Liver (tissue), 9 donors: ENCODE measurements around the gene TLX3. TPM values are rescaled to one million over a fixed set of nuclear protein-coding genes. Genes with fewer than 3 reads are reported as not detected.

ENCODE experiments used
- DNase-seq: peaks from one replicate; pipeline ENCODE4 v3.0.0-alpha.2; 2017; ENCODE audit warnings: low spot score
- H3K27ac ChIP-seq, 2 donors: one replicate each; pipeline ENCODE4 v1.7.0; 2013; ENCODE audit warnings: inconsistent platforms in 2 of 2, low read length in 2 of 2, control low read depth in 1 of 2, low read depth in 1 of 2, mild to moderate bottlenecking in 1 of 2
- H3K27me3 ChIP-seq, 4 donors: one replicate each; pipeline versions ENCODE4 v1.6.1 to v1.7.0; 2013; ENCODE audit warnings: low read length in 3 of 4, inconsistent platforms in 1 of 4, mild to moderate bottlenecking in 1 of 4, moderate library complexity in 1 of 4; ENCODE audit not compliant: control insufficient read depth in 4 of 4, insufficient read depth in 4 of 4
- H3K36me3 ChIP-seq, 4 donors: one replicate each; pipeline versions ENCODE4 v1.6.1 to v1.7.0; 2013; ENCODE audit warnings: low read length in 3 of 4, mild to moderate bottlenecking in 3 of 4, low read depth in 1 of 4, moderate library complexity in 1 of 4; ENCODE audit not compliant: control insufficient read depth in 4 of 4, insufficient read depth in 3 of 4
- H3K4me1 ChIP-seq, 4 donors: one replicate each; pipeline versions ENCODE4 v1.6.1 to v1.7.0; 2013; ENCODE audit warnings: low read length in 3 of 4, mild to moderate bottlenecking in 3 of 4, moderate library complexity in 1 of 4; ENCODE audit not compliant: control insufficient read depth in 4 of 4, insufficient read depth in 4 of 4
- H3K4me3 ChIP-seq, 3 donors: one replicate each; pipeline versions ENCODE4 v1.6.1 to v1.7.0; 2013; ENCODE audit warnings: low read length in 3 of 3, control low read depth in 1 of 3, low read depth in 1 of 3, mild to moderate bottlenecking in 1 of 3
- H3K9ac ChIP-seq, 2 donors: one replicate each; pipeline ENCODE4 v1.7.0; 2013; ENCODE audit warnings: low read length in 2 of 2, mild to moderate bottlenecking in 2 of 2, moderate library complexity in 2 of 2, control low read depth in 1 of 2, low read depth in 1 of 2
- H3K9me3 ChIP-seq, 4 donors: one replicate each; pipeline versions ENCODE4 v1.6.1 to v1.7.0; 2013; ENCODE audit warnings: low read length in 3 of 4; ENCODE audit not compliant: control insufficient read depth in 4 of 4
- EGR1 ChIP-seq, 2 donors: IDR thresholded peaks; 2 replicates each; pipeline ENCODE4 v1.6.1; 2016 to 2018; ENCODE audit warnings: antibody characterized with exemption in 2 of 2, low read depth in 2 of 2
- FOXA1 ChIP-seq: IDR thresholded peaks from 2 replicates; pipeline ENCODE4 v1.6.1; 2016; ENCODE audit warnings: antibody characterized with exemption
- FOXA2 ChIP-seq: IDR thresholded peaks from 2 replicates; pipeline ENCODE4 v1.6.1; 2016; ENCODE audit warnings: antibody characterized with exemption
- GABPA ChIP-seq, 2 donors: IDR thresholded peaks in 1 of 2; conservative IDR thresholded peaks in 1 of 2; 2 replicates each; pipeline ENCODE4 v1.6.1; 2016; ENCODE audit warnings: antibody characterized with exemption in 2 of 2, mild to moderate bottlenecking in 1 of 2, moderate library complexity in 1 of 2
- HNF4A ChIP-seq, 2 donors: conservative IDR thresholded peaks; 2 replicates each; pipeline ENCODE4 v1.6.1; 2016; ENCODE audit warnings: antibody characterized with exemption in 2 of 2, mild to moderate bottlenecking in 2 of 2
- HNF4G ChIP-seq: IDR thresholded peaks from 2 replicates; pipeline ENCODE4 v1.6.1; 2016; ENCODE audit warnings: antibody characterized with exemption
- JUND ChIP-seq, 2 donors: IDR thresholded peaks; 2 replicates each; pipeline ENCODE4 v1.6.1; 2016; ENCODE audit warnings: antibody characterized with exemption in 2 of 2
- NR2F2 ChIP-seq: IDR thresholded peaks from 2 replicates; pipeline ENCODE4 v1.6.1; 2016; ENCODE audit warnings: antibody characterized with exemption
- RAD21 ChIP-seq, 2 donors: IDR thresholded peaks; 2 replicates each; pipeline ENCODE4 v1.6.1; 2016; ENCODE audit warnings: antibody characterized with exemption in 2 of 2, mild to moderate bottlenecking in 2 of 2
- REST ChIP-seq: IDR thresholded peaks from 2 replicates; pipeline ENCODE4 v1.6.1; 2016; ENCODE audit warnings: antibody characterized with exemption, mild to moderate bottlenecking
- RXRA ChIP-seq, 2 donors: IDR thresholded peaks; 2 replicates each; pipeline ENCODE4 v1.6.1; 2017 to 2018; ENCODE audit warnings: antibody characterized with exemption in 2 of 2, mild to moderate bottlenecking in 1 of 2
- SP1 ChIP-seq: IDR thresholded peaks from 2 replicates; pipeline ENCODE4 v1.6.1; 2018; ENCODE audit warnings: antibody characterized with exemption, mild to moderate bottlenecking
- TAF1 ChIP-seq: conservative IDR thresholded peaks from 2 replicates; pipeline ENCODE4 v1.6.1; 2016; ENCODE audit warnings: antibody characterized with exemption, mild to moderate bottlenecking
- YY1 ChIP-seq: IDR thresholded peaks from 2 replicates; pipeline ENCODE4 v1.6.1; 2016; ENCODE audit warnings: antibody characterized with exemption, mild to moderate bottlenecking
- WGBS: extraction: QIAGEN DNeasy Blood & Tissue Kit; methylation state at CpG from one replicate; pipeline ENCODE4 v1.1.7; 2013; 5-methylcytosine and 5-hydroxymethylcytosine counted together
- polyA plus RNA-seq, 2 donors: library from polyadenylated mRNA; stranded (reverse) in 1 of 2; unstranded in 1 of 2; fragments of 200-250 nt in 1 of 2; fragments of >200 nt in 1 of 2; fragmentation: Nextera tagmentation in 1 of 2; extraction: Ambion mirVana in 1 of 2; gene quantifications; one replicate each; pipeline versions ENCODE4 v1.2.1 to v1.2.3, GENCODE V29; 2013 to 2015
- total RNA-seq, 2 donors: library from RNA; depleted of rRNA; stranded (reverse); fragments of >200 nt; gene quantifications; one replicate each; pipeline ENCODE4 v1.2.3, GENCODE V29; 2014
- TF ChIP-seq, protein P1 (sequence below): IDR thresholded peaks from 2 replicates; pipeline ENCODE4 v1.6.1; 2016; ENCODE audit warnings: antibody characterized with exemption
- TF ChIP-seq, protein P2 (sequence below): fragments of 150-350 bp; IDR thresholded peaks from 2 replicates; pipeline ENCODE4 v1.5.1; 2017; ENCODE audit warnings: improper control_type of control experiment, low read depth, low read length; ENCODE audit not compliant: missing input control
- TF ChIP-seq, protein P3 (sequence below): IDR thresholded peaks from 2 replicates; pipeline ENCODE4 v1.6.1; 2016; ENCODE audit warnings: antibody characterized with exemption
- TF ChIP-seq, protein P4 (sequence below): IDR thresholded peaks from 2 replicates; pipeline ENCODE4 v1.6.1; 2016; ENCODE audit warnings: antibody characterized with exemption
- donor health status: healthy.
- donor health status: healthy.
- donor health status: healthy.
- donor health status: healthy.
- donor health status: healthy.

The TLX3 gene
- total and polyA plus RNA-seq, 4 donors, result not detected

DNA sequence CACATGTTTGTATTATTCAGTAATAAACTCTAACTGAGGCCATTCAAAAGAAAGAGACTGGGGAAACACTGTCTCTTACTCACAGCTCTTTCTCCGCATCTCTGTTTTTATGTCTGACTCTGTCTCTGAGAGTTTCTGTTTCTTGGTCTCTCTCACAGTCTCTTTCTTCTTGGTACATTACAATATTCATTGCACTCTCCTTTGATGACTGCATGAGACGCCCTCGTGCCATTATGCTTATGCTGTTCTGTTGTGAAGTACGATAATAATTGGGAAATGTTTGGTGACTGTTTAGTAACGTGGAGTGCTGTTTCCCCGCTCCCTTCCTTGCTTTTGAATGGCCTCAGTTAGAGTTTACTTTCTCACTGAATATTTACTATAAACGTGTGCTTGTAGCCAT is 25.3 kb upstream of the TLX3 start:
- no peak for DNase-seq
- Histone ChIP-seq H3K27me3 (no peaks in the 10 kb centered on the region), H3K36me3 (no peaks in the 10 kb centered on the region), H3K9ac (no peak overlapping the region), H3K4me3 (no peak overlapping the region), H3K27ac (no peak overlapping the region), H3K4me1 (no peaks in the 10 kb centered on the region), H3K9me3 (no peaks in the 10 kb centered on the region)
- TF ChIP-seq HNF4A (conservative IDR thresholded peaks at IDR 0.05) (no peak), GABPA (IDR thresholded peaks at IDR 0.05 in 1 of 2, conservative IDR thresholded peaks at IDR 0.05 in 1 of 2) (no peak), NR2F2 (no peak), SP1 (no peak), TAF1 (no peak), RXRA (IDR thresholded peaks at IDR 0.05) (no peak), RAD21 (IDR thresholded peaks at IDR 0.05) (no peak), FOXA1 (no peak), YY1 (no peak), EGR1 (IDR thresholded peaks at IDR 0.05; ENCODE audit: low read depth in 2 of 2) (no peak), HNF4G (no peak), JUND (IDR thresholded peaks at IDR 0.05) (no peak), REST (no peak), FOXA2 (no peak)
- TF ChIP-seq, protein P1, sequence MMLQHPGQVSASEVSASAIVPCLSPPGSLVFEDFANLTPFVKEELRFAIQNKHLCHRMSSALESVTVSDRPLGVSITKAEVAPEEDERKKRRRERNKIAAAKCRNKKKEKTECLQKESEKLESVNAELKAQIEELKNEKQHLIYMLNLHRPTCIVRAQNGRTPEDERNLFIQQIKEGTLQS, result no peak
- TF ChIP-seq, protein P2, sequence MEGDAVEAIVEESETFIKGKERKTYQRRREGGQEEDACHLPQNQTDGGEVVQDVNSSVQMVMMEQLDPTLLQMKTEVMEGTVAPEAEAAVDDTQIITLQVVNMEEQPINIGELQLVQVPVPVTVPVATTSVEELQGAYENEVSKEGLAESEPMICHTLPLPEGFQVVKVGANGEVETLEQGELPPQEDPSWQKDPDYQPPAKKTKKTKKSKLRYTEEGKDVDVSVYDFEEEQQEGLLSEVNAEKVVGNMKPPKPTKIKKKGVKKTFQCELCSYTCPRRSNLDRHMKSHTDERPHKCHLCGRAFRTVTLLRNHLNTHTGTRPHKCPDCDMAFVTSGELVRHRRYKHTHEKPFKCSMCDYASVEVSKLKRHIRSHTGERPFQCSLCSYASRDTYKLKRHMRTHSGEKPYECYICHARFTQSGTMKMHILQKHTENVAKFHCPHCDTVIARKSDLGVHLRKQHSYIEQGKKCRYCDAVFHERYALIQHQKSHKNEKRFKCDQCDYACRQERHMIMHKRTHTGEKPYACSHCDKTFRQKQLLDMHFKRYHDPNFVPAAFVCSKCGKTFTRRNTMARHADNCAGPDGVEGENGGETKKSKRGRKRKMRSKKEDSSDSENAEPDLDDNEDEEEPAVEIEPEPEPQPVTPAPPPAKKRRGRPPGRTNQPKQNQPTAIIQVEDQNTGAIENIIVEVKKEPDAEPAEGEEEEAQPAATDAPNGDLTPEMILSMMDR, result no peak
- TF ChIP-seq, protein P3, sequence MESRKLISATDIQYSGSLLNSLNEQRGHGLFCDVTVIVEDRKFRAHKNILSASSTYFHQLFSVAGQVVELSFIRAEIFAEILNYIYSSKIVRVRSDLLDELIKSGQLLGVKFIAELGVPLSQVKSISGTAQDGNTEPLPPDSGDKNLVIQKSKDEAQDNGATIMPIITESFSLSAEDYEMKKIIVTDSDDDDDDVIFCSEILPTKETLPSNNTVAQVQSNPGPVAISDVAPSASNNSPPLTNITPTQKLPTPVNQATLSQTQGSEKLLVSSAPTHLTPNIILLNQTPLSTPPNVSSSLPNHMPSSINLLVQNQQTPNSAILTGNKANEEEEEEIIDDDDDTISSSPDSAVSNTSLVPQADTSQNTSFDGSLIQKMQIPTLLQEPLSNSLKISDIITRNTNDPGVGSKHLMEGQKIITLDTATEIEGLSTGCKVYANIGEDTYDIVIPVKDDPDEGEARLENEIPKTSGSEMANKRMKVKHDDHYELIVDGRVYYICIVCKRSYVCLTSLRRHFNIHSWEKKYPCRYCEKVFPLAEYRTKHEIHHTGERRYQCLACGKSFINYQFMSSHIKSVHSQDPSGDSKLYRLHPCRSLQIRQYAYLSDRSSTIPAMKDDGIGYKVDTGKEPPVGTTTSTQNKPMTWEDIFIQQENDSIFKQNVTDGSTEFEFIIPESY, result no peak
- TF ChIP-seq, protein P4, sequence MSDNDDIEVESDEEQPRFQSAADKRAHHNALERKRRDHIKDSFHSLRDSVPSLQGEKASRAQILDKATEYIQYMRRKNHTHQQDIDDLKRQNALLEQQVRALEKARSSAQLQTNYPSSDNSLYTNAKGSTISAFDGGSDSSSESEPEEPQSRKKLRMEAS, result no peak
- 87% methylated on average over 7 of the region's 7 CpGs for whole genome bisulfite sequencing
